Lung (tissue), 12 donors: ENCODE data around the gene SCCPDH. TPM values are rescaled to one million over a fixed set of nuclear protein-coding genes. Genes with fewer than 3 reads are reported as not detected.

Source experiments
- ATAC-seq: fragments of 200-7000 bp; cut with Tn5 transposase; one replicate; pipeline ENCODE4 v1.9.1; 2020; ENCODE audit warnings: moderate number of reproducible peaks; ENCODE audit not compliant: insufficient read depth, low FRiP score
- DNase-seq, 3 donors: peaks; one replicate each; pipeline ENCODE4 v3.0.0-alpha.2; 2013 to 2017
- H3K27ac ChIP-seq, 2 donors: one replicate each; pipeline ENCODE4 v1.5.1; 2013; ENCODE audit warnings: mild to moderate bottlenecking in 2 of 2, moderate library complexity in 2 of 2, control low read depth in 1 of 2, inconsistent platforms in 1 of 2, low read depth in 1 of 2, low read length in 1 of 2
- H3K27me3 ChIP-seq, 3 donors: one replicate each; pipeline ENCODE4 v1.5.1; 2013; ENCODE audit warnings: low read length in 2 of 3; ENCODE audit not compliant: control insufficient read depth in 3 of 3, insufficient read depth in 3 of 3
- H3K36me3 ChIP-seq, 4 donors: one replicate each; pipeline ENCODE4 v1.5.1; 2013; ENCODE audit warnings: low read length in 4 of 4, mild to moderate bottlenecking in 1 of 4, moderate library complexity in 1 of 4; ENCODE audit not compliant: control insufficient read depth in 4 of 4, insufficient read depth in 4 of 4
- H3K4me1 ChIP-seq, 5 donors: one replicate each; pipeline ENCODE4 v1.5.1; 2013; ENCODE audit warnings: low read length in 5 of 5, mild to moderate bottlenecking in 2 of 5, moderate library complexity in 1 of 5; ENCODE audit not compliant: control insufficient read depth in 5 of 5, insufficient read depth in 5 of 5
- H3K4me3 ChIP-seq: one replicate; pipeline ENCODE4 v1.5.1; 2013; ENCODE audit warnings: mild to moderate bottlenecking, control low read depth, moderate library complexity
- H3K9ac ChIP-seq, 2 donors: one replicate each; pipeline ENCODE4 v1.5.1; 2013; ENCODE audit warnings: low read length in 2 of 2, control low read depth in 1 of 2; ENCODE audit not compliant: insufficient read depth in 1 of 2
- H3K9me3 ChIP-seq, 4 donors: one replicate each; pipeline ENCODE4 v1.5.1; 2013; ENCODE audit warnings: low read length in 3 of 4, mild to moderate bottlenecking in 1 of 4, moderate library complexity in 1 of 4; ENCODE audit not compliant: control insufficient read depth in 4 of 4, insufficient read depth in 3 of 4
- WGBS, 2 donors: extraction: QIAGEN DNeasy Blood & Tissue Kit; methylation state at CpG; one replicate each; pipeline ENCODE4 v1.1.7; 2013; 5-methylcytosine and 5-hydroxymethylcytosine counted together
- polyA plus RNA-seq, 2 donors: library from polyadenylated mRNA; stranded (reverse); fragments of 200-250 nt; gene quantifications; one replicate each; pipeline ENCODE4 v1.2.1, GENCODE V29; 2013
- total RNA-seq, 2 donors: library from RNA; depleted of rRNA in 1 of 2; stranded (reverse); fragments of >200 nt in 1 of 2; gene quantifications; one replicate each; pipeline ENCODE4 v1.2.1, GENCODE V29; 2014 to 2021
- TF ChIP-seq, protein P1 (sequence below): IDR thresholded peaks from 2 replicates; pipeline ENCODE4 v1.5.1; 2012; ENCODE audit warnings: mild to moderate bottlenecking; ENCODE audit errors: control extremely low read depth, extremely low read depth
- donor health status: control.
- donor health status: control.
- donor health status: Bipolar disorder and iron deficiency.
- donor health status: healthy.
- donor health status: DM: yes; HTN: yes; CAD: no.

SCCPDH gene
- total and polyA plus RNA-seq, 4 donors = 14.2 to 34.0 (median 24.8) TPM

GRCh38 chr1:246788895-246789338 is 64.7 kb downstream of the SCCPDH start:
- ATAC-seq (no peak), DNase-seq (peak; percentile 57 to 76 (median 57))
- Histone ChIP-seq H3K4me1 (peaks cover 0 to 14% (median 0%) of the 10 kb centered on the region in 5 donors), H3K9ac (no peak overlapping the region), H3K27ac (no peak overlapping the region), H3K27me3 (no peaks in the 10 kb centered on the region), H3K9me3 (peaks cover 0 to 4% (median 2%) of the 10 kb centered on the region in 4 donors), H3K36me3 (no peaks in the 10 kb centered on the region), H3K4me3 (no peak overlapping the region)
- TF ChIP-seq, protein P1, sequence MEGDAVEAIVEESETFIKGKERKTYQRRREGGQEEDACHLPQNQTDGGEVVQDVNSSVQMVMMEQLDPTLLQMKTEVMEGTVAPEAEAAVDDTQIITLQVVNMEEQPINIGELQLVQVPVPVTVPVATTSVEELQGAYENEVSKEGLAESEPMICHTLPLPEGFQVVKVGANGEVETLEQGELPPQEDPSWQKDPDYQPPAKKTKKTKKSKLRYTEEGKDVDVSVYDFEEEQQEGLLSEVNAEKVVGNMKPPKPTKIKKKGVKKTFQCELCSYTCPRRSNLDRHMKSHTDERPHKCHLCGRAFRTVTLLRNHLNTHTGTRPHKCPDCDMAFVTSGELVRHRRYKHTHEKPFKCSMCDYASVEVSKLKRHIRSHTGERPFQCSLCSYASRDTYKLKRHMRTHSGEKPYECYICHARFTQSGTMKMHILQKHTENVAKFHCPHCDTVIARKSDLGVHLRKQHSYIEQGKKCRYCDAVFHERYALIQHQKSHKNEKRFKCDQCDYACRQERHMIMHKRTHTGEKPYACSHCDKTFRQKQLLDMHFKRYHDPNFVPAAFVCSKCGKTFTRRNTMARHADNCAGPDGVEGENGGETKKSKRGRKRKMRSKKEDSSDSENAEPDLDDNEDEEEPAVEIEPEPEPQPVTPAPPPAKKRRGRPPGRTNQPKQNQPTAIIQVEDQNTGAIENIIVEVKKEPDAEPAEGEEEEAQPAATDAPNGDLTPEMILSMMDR = no peak
- WGBS, 2 donors = 5 to 7% methylated on average over 24 to 37 of the region's 37 CpGs

GRCh38 chr1:246789454-246790339 is 65.5 kb downstream of the SCCPDH start:
- WGBS, 2 donors = 84 to 91% methylated on average over 25 of the region's 25 CpGs
- DNase-seq (no peak), ATAC-seq (no peak)
- no peaks in the 10 kb centered on the region for H3K27me3 ChIP-seq
- H3K27ac ChIP-seq = no peak overlapping the region
- H3K36me3 ChIP-seq = no peaks in the 10 kb centered on the region
- peaks cover 0 to 4% (median 2%) of the 10 kb centered on the region in 4 donors for H3K9me3 ChIP-seq
- TF ChIP-seq, protein P1 = no peak
- H3K4me3 ChIP-seq = no peak overlapping the region
- H3K4me1 ChIP-seq = peaks cover 0 to 20% (median 4%) of the 10 kb centered on the region in 5 donors
- peak overlapping the region in 1 of 2 donors; percentile 29 for H3K9ac ChIP-seq

- ATAC-seq (no peak), DNase-seq (no peak)
- H3K9ac ChIP-seq = no peak overlapping the region
- no peak overlapping the region for H3K4me3 ChIP-seq
- H3K36me3 ChIP-seq = no peaks in the 10 kb centered on the region
- peaks cover 0 to 24% (median 4%) of the 10 kb centered on the region in 5 donors for H3K4me1 ChIP-seq
- no peak overlapping the region for H3K27ac ChIP-seq
- no peaks in the 10 kb centered on the region for H3K27me3 ChIP-seq
- H3K9me3 ChIP-seq = peaks cover 0 to 4% (median 2%) of the 10 kb centered on the region in 4 donors
- 91 to 92% methylated on average over 7 of the region's 7 CpGs for WGBS, 2 donors
- TF ChIP-seq, protein P1 = no peak
Observed at GRCh38 chr1:246790364-246790763, 66.2 kb downstream of the SCCPDH start.
